AG10803 (cell line): Measurements from ENCODE around the gene PCDHA13.
"Not testable (repeated sequence)": the region's sequence is repeated elsewhere in the genome, so short reads cannot be mapped to it uniquely, and the experiment has no call there.

ENCODE experiments used
- DNase-seq: peaks from one replicate; pipeline ENCODE4 v3.0.0; 2010; ENCODE audit warnings: low read depth
- H3K4me3 ChIP-seq: 2 replicates; pipeline ENCODE4 v1.5.1; 2011; ENCODE audit warnings: mild to moderate bottlenecking, low read length, control low read depth
- TF ChIP-seq, protein P1 (sequence below): conservative IDR thresholded peaks from 2 replicates; pipeline ENCODE4 v1.5.1; 2011; ENCODE audit warnings: mild to moderate bottlenecking, low read length, control low read depth, inconsistent platforms

PCDHA13 gene

DNA sequence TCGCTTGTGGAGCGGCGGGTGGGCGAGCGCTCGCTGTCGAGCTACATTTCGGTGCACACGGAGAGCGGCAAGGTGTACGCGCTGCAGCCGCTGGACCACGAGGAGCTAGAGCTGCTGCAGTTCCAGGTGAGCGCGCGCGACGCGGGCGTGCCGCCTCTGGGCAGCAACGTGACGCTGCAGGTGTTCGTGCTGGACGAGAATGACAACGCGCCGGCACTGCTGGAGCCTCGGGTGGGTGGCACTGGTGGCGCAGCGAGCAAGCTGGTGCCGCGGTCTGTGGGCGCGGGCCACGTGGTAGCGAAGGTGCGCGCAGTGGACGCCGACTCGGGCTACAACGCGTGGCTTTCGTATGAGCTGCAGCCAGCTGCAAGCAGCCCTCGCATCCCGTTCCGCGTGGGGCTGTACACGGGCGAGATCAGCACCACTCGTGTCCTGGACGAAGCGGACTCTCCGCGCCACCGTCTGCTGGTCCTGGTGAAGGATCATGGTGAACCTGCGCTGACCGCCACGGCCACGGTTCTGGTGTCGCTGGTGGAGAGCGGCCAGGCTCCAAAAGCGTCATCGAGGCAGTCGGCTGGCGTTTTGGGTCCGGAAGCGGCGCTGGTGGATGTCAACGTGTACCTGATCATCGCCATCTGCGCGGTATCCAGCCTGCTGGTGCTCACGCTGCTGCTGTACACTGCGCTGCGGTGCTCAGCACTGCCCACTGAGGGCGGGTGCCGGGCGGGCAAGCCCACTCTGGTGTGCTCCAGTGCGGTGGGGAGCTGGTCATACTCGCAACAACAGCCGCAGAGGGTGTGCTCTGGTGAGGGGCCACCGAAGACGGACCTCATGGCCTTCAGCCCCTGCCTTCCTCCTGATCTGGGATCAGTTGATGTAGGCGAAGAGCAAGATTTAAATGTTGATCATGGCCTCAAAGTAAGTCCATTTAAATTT is 38.9 kb upstream of the PCDHA13 start:
- H3K4me3 ChIP-seq = no peak overlapping the region
- no peak for DNase-seq
- TF ChIP-seq, protein P1, sequence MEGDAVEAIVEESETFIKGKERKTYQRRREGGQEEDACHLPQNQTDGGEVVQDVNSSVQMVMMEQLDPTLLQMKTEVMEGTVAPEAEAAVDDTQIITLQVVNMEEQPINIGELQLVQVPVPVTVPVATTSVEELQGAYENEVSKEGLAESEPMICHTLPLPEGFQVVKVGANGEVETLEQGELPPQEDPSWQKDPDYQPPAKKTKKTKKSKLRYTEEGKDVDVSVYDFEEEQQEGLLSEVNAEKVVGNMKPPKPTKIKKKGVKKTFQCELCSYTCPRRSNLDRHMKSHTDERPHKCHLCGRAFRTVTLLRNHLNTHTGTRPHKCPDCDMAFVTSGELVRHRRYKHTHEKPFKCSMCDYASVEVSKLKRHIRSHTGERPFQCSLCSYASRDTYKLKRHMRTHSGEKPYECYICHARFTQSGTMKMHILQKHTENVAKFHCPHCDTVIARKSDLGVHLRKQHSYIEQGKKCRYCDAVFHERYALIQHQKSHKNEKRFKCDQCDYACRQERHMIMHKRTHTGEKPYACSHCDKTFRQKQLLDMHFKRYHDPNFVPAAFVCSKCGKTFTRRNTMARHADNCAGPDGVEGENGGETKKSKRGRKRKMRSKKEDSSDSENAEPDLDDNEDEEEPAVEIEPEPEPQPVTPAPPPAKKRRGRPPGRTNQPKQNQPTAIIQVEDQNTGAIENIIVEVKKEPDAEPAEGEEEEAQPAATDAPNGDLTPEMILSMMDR = no peak

DNA sequence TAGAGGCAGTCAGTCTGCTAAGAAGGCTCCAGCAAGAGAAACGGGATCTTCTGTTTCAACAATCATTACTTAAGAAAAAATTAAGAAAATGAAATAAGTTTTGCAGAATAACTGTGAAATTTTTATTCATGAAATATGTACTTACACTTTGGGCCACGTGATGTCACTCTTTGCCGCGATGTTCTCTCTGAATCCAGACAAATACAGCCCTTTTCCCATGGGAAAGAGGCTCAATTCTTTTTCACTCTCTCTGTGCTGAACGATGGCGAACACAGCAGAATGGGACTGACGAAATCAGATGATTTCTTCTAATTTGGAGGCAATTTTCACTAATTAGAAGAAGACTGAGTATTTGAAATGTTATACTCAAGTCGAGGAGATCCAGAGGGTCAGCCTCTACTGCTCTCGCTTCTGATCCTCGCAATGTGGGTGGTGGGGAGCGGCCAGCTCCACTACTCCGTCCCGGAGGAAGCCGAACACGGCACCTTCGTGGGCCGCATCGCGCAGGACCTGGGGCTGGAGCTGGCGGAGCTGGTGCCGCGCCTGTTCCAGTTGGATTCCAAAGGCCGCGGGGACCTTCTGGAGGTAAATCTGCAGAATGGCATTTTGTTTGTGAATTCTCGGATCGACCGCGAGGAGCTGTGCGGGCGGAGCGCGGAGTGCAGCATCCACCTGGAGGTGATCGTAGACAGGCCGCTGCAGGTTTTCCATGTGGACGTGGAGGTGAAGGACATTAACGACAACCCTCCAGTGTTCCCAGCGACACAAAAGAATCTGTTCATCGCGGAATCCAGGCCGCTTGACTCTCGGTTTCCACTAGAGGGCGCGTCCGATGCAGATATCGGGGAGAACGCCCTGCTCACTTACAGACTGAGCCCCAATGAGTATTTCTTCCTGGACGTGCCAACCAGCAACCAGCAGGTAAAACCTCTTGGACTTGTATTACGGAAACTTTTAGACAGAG is 33.5 kb upstream of the PCDHA13 start, which contains the start of gene PCDHA9:
TSS of gene PCDHA9 (plus strand) at position 244 of the 964 bp plus-strand sequence. CDS start at position 358, 114 bp downstream.
- not testable (repeated sequence) for H3K4me3 ChIP-seq, DNase-seq

DNA sequence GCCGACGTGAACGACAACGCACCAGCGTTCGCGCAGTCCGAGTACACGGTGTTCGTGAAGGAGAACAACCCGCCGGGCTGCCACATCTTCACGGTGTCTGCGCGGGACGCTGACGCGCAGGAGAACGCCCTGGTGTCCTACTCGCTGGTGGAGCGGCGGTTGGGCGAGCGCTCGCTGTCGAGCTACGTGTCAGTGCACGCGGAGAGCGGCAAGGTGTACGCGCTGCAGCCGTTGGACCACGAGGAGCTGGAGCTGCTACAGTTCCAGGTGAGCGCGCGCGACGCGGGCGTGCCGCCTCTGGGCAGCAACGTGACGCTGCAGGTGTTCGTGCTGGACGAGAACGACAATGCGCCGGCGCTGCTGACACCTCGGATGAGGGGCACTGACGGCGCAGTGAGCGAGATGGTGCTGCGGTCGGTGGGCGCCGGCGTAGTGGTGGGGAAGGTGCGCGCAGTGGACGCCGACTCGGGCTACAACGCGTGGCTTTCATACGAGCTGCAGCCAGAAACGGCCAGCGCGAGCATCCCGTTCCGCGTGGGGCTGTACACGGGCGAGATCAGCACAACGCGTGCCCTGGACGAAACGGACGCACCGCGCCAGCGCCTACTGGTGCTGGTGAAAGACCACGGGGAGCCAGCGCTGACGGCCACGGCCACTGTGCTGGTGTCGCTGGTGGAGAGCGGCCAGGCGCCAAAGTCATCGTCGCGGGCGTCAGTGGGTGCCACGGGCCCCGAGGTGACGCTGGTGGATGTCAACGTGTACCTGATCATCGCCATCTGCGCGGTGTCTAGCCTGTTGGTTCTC is 31.9 kb upstream of the PCDHA13 start:
- not testable (repeated sequence) for H3K4me3 ChIP-seq, DNase-seq

- TF ChIP-seq, protein P1 = no peak; the same call in 1 of the 2 replicates
- DNase-seq = no peak
- H3K4me3 ChIP-seq = no peak within 1 kb of the TSS
These were observed 25.9 kb upstream of the PCDHA13 start, which contains the start of gene PCDHA10 for GRCh38 chr5:140855772-140856674. TSS of gene PCDHA10 (plus strand) at chr5:140855897. CDS start at chr5:140856049, 152 bp downstream.

DNA sequence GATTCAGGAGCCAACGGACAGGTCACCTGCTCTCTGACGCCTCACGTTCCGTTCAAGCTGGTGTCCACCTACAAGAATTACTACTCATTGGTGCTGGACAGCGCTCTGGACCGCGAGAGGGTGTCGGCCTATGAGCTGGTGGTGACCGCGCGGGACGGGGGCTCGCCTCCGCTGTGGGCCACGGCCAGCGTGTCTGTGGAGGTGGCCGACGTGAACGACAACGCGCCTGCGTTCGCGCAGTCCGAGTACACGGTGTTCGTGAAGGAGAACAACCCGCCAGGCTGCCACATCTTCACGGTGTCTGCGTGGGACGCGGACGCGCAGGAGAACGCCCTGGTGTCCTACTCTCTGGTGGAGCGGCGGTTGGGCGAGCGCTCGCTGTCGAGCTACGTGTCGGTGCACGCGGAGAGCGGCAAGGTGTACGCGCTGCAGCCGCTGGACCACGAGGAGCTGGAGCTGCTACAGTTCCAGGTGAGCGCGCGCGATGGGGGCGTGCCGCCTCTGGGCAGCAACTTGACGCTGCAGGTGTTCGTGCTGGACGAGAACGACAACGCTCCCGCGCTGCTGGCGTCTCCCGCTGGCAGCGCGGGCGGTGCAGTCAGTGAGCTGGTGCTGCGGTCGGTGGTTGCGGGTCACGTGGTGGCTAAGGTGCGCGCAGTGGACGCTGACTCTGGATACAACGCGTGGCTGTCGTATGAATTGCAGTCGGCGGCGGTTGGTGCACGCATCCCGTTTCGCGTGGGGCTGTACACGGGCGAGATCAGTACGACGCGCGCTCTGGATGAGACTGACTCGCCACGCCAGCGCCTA is 24.5 kb upstream of the PCDHA13 start:
- DNase-seq = no peak
- TF ChIP-seq, protein P1 = no peak
- no peak overlapping the region for H3K4me3 ChIP-seq

DNA sequence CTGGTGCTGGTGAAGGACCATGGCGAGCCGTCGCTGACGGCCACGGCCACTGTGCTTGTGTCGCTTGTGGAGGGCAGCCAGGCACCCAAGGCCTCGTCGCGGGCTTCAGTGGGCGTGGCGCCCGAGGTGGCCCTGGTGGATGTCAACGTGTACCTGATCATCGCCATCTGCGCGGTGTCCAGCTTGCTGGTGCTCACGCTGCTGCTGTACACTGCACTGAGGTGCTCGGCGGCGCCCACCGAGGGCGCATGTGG is 24.0 kb upstream of the PCDHA13 start:
- TF ChIP-seq, protein P1 = no peak
- DNase-seq = no peak
- H3K4me3 ChIP-seq = no peak overlapping the region
